ENCODE results near the gene EID2B. TPM values are rescaled to one million over a fixed set of nuclear protein-coding genes. Genes with fewer than 3 reads are reported as not detected.

Gene EID2B
- total RNA-seq, 6 experiments from 2014 or later: 2.2 to 3.7 (median 3.3) TPM

GRCh38 chr19:39494661-39495060 is 38.0 kb downstream of the EID2B start:
- Mint-ChIP-seq H3K36me3 (ENCODE audit: low read depth) (peaks cover 5% of the 10 kb centered on the region; the same call in 1 of the 2 replicates), H3K4me1 (ENCODE audit: low read depth) (peaks cover 25% of the 10 kb centered on the region), H3K9me3 (no peaks in the 10 kb centered on the region), H3K27ac (no peak overlapping the region), H3K4me3 (no peak overlapping the region), H3K27me3 (ENCODE audit: insufficient read depth) (peaks cover 24% of the 10 kb centered on the region)
- TF ChIP-seq CTCF (IDR thresholded peaks at IDR 0.05): no peak
- DNase-seq: no peak

DNA sequence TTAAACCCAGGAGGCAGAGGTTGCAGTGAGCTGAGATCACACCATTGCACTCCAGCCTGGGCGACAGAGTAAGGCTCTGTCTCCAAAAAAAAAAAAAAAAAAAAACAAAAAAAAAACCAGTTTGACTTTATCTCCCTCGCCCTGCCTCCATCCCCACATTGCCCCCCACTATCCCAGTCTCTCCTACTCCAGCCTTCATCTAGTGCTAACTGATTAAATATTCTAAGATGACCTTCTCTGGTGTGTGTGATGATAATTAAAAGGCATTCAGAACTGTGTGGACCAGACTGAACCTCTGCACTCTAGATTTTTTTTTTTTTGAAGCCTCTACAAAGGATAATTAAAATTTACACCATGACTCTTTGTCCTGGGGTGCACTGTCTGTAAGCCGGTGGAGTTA is 39.9 kb downstream of the EID2B start:
- peaks cover 11% of the 10 kb centered on the region for H3K4me1 Mint-ChIP-seq (ENCODE audit: low read depth)
- TF ChIP-seq CTCF (IDR thresholded peaks at IDR 0.05): no peak
- H3K27ac Mint-ChIP-seq: no peak overlapping the region
- no peaks in the 10 kb centered on the region for H3K9me3 Mint-ChIP-seq
- peaks cover 5% of the 10 kb centered on the region; the same call in 1 of the 2 replicates for H3K36me3 Mint-ChIP-seq (ENCODE audit: low read depth)
- H3K4me3 Mint-ChIP-seq: no peak overlapping the region
- peaks cover 11% of the 10 kb centered on the region for H3K27me3 Mint-ChIP-seq (ENCODE audit: insufficient read depth)
- no peak for DNase-seq

DNA sequence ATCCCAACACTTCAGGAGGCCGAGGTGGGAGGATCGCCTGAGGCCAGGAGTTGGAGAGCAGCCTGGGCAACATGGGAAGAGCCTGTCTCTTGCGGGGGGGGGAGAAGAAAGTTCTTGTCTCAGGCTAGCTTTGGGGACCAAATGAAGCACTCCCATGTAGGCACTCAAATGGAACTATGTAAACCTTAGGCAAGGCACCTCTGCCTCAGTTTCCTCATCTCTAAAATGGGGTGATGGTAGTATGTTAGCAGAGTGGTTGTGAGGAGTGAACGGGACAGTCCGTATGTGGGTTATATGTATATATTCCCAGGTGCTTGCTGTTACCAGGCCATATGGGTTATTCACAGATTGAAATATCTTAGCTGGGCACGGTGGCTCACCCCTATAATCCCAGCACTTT is 40.4 kb downstream of the EID2B start:
- TF ChIP-seq CTCF (IDR thresholded peaks at IDR 0.05): no peak
- Mint-ChIP-seq H3K27ac (no peak overlapping the region), H3K4me3 (no peak overlapping the region), H3K4me1 (ENCODE audit: low read depth) (peaks cover 11% of the 10 kb centered on the region), H3K36me3 (ENCODE audit: low read depth) (peaks cover 5% of the 10 kb centered on the region; the same call in 1 of the 2 replicates), H3K9me3 (no peaks in the 10 kb centered on the region), H3K27me3 (ENCODE audit: insufficient read depth) (peaks cover 9% of the 10 kb centered on the region)
- DNase-seq: no peak

DNA sequence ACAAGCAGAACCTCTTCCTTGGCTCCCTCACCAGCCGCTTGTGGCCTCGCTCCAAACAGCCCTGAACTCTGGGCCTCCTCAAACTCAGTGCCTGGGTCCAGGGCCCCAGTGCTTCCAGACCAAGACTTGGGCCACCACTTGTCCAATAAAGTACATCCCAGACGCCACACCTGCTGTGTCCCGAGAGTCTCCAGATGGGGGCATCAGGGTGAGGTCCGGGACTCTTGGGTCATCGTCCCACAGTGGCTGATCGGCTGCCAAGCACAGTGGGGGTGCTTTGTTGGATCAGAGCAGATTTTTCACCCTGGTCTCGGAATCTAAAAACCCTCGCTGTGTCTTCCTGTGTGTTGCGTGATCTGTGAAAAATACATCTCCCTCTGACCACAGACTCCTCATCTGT is 42.9 kb downstream of the EID2B start:
- Mint-ChIP-seq H3K4me1 (ENCODE audit: low read depth) (peaks cover 11% of the 10 kb centered on the region), H3K9me3 (no peaks in the 10 kb centered on the region), H3K27ac (no peak overlapping the region), H3K36me3 (ENCODE audit: low read depth) (peaks cover 5% of the 10 kb centered on the region), H3K27me3 (ENCODE audit: insufficient read depth) (no peaks in the 10 kb centered on the region; the same call in 1 of the 2 replicates), H3K4me3 (no peak overlapping the region)
- no peak for DNase-seq
- no peak for TF ChIP-seq CTCF (IDR thresholded peaks at IDR 0.05)

- H3K9me3 Mint-ChIP-seq: no peaks in the 10 kb centered on the region
- H3K36me3 Mint-ChIP-seq (ENCODE audit: low read depth): peaks cover 9% of the 10 kb centered on the region
- no peak for TF ChIP-seq CTCF (IDR thresholded peaks at IDR 0.05)
- no peak overlapping the region; the same call in 1 of the 2 replicates for H3K4me3 Mint-ChIP-seq
- H3K27me3 Mint-ChIP-seq (ENCODE audit: insufficient read depth): peaks cover 6% of the 10 kb centered on the region; the same call in 1 of the 2 replicates
- DNase-seq: no peak
- H3K27ac Mint-ChIP-seq: no peak overlapping the region; the same call in 1 of the 2 replicates
- H3K4me1 Mint-ChIP-seq (ENCODE audit: low read depth): peaks cover 21% of the 10 kb centered on the region
Measured at GRCh38 chr19:39483141-39483540, 49.5 kb downstream of the EID2B start.

- no peaks in the 10 kb centered on the region for H3K9me3 Mint-ChIP-seq
- peak overlapping the region; percentile 99 for H3K4me3 Mint-ChIP-seq
- peaks cover 10% of the 10 kb centered on the region for H3K36me3 Mint-ChIP-seq (ENCODE audit: low read depth)
- peaks cover 6% of the 10 kb centered on the region for H3K27me3 Mint-ChIP-seq (ENCODE audit: insufficient read depth)
- H3K4me1 Mint-ChIP-seq (ENCODE audit: low read depth): peaks cover 21% of the 10 kb centered on the region
- peak overlapping the region; percentile 97 for H3K27ac Mint-ChIP-seq
- no peak for TF ChIP-seq CTCF (IDR thresholded peaks at IDR 0.05)
- DNase-seq: no peak
Measured at GRCh38 chr19:39481676-39482075, 51.0 kb downstream of the EID2B start.
